GM19455 (cell line): ENCODE measurements around the gene IDNK.

Source experiments
- ATAC-seq: cut with Tn5 transposase; IDR thresholded peaks from one replicate; pipeline ENCODE4 v1.9.1; 2021; ENCODE audit not compliant: unreplicated experiment

Gene IDNK

DNA sequence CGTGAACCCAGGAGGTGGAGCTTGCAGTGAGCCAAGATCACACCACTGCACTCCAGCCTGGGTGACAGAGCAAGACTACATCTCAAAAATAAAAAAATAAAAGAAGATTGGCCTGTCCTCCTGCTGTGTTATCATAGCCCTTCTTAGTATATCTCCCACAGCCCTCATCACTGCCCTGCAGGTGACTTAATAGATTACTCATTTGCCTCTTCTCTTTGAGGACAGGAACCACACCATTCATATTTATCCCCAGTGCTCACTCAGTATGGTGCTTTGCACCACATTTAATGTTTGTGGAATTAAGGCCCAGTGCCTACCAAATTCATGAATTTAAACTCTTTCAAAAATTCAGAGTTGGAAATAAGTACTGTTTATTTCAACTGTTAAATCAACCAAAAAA lies 10.3 kb downstream of the IDNK start:
- no peak for ATAC-seq

DNA sequence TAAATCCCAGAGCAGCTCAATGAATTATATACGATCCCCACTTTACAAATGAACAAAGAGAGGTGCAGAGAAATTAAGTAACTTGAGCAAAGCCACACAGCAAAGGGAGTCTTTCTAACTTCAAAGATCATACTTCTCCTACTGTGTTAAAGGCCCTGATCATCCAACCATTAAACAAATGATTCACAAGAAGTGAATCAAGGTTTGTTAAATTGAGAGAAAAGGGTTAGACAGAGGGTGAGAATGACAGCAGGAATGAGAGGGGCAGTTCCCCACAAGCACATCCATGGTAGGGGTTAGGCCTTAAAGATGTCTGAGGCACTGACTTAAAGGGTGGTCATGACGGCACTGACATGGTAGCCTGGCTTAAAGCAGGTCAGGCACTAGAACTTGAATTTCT lies 10.7 kb downstream of the IDNK start:
- no peak for ATAC-seq

DNA sequence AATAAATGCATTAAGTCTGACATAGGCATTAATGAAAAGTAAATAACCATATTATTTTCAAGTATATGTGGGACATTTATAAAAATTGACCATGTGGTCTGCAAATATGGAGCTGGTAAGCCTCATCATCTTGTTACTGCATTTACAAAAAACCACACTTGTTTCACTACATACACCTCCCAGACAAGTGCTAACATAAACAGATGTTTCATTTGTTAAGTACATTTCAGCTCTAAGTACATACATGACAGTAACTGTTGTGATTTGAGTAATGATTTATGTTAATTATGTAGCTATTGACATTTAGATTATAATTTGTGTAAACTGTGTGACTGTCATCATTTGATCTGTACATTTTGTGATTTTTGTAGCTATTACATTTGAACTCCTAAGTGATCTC lies 13.9 kb downstream of the IDNK start:
- ATAC-seq = no peak

DNA sequence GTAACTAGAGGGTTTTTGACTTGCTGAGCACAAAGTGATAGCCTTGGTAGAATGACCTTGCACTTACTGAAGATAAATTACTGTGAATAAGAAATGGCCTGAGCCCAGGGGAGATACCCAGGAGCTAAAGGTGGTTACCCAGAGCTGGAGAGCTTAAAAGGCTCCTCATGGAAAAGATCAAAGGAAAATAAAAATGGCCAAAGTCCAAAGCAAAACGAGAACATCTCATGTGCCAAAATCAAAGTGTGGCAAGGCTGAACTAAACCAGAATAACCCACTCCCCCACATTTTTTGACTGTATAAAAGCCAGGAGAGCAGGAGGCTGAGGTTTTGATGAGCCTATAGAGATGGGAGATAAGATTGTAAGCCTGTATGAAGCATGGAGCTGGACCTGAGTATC lies 14.4 kb downstream of the IDNK start:
- ATAC-seq = no peak

DNA sequence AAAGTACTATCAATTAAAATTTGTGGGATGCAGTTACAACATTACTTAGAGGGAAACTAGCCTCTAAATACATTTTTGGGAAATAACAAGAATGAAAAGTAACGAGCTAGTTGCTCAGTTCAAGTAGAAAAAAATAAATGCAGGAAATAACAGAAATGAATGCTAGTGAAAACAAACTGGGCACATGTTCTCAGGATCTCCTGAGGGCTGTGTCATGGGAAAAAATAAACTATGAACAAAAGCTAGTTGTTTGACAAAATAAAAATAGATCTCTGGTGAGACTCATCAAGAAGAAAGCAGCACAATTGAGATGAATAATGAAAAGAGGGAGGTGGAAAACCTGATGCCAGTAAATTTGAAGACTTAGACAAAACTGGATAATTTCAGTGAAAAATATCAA lies 16.3 kb downstream of the IDNK start:
- ATAC-seq = no peak

DNA sequence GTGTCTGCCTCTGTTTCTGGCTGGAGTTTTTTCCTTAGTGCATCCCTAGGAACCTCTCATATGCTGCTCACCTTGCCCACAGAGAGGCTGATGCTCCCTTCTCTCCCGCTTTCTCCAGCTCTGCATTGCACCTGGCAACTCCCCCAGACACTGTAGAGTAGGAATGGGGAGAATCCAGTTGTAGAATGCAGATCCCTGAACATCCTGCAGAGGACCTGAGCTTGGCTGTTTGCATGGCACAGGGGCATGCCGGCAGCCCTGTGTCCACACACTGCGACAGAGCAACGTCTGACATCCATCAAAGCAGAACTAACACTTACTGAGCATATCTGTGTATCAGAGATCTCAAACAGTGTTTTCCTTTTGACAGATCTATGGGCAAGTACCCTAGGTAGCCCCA lies 19.9 kb downstream of the IDNK start:
- no peak for ATAC-seq

DNA sequence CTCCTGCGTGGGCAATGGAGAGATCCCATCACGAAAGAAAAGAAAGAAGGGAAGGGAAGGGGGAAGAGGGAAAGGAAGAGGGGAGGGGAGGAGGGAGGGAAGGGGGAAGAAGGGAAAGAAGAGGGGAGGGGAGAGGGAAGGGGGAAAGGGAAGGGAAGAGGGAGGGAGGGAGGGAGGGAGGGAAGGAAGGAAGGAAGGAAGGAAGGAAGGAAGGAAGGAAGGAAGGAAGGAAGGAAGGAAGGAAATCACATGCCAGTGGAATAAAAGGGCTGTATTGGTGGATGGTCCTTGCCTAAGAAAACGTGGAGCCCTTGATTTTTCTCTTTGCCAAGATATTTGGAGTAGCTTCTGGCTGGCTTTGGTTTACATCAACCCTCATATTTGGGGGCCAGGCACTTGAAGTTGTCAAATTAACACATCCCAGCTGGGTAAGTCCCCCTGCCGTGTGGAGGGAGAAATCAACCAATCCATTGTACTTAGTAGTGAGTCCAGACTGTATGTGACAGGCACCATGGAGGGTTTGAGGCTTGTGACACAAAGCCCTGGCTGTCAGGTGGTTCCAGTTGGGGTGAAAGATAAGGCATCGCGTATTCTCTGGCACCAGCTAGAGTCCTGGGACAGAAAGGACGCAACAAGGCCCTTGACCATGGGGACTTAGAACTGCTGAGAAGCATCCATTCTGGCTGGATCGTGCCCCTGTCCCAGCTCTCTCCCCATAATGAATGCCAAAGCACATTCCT lies 23.7 kb downstream of the IDNK start:
- ATAC-seq = no peak

DNA sequence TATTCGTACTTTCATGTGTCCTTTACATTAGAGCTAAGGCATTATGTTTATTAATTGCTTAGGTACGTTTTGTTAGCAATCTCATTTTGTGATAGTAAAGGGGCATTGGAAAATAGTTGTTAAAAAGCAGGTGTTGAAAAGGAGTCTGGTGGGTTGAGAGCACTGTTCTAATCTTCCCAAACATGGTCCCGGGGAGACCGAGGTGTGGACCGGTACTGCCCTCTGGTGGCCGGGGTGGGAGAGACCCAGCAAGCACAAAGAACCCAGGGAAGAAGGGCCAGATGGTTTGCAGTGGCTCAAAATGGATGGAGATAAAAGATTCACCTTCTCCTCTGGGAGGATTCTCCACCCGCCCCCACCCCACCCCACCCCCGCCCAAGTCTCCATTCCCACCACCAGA lies 26.1 kb downstream of the IDNK start:
- ATAC-seq = no peak

DNA sequence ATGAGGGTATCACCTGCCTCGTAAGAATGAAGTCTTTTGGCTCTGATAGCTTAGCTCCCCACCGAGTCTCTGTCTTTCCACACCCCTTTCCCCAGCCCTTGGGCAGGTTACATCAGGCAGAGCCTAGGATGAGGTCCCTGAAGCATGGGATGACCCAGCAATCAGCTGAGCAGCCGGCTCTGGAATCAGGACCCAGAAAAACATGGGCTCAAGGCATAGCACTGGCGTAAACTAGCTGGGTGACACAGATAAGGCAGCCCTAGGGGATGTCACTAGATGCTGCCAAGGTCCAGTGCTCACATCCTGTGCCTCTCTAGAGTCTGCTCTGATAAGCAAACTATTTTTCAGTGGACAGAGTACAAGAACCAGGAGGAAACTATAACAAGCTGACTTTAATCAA lies 26.6 kb downstream of the IDNK start:
- no peak for ATAC-seq

DNA sequence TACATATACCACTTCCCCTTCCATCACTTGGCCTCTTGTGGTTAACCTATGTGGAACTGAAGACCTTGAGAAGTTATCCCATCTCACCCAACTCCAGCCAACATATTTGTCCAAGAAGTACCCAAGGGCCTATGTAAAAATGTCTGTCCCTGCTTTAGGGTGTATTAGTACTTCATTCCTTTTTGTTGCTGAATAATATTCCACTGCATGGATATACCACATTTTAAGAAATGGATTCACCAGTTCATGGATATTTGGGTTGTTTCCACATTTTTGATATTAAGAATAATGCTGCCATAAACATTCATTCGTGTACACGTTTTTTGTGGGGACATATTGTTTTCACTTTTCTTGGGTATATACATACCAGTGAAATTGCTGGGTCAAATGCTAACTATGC lies 28.6 kb downstream of the IDNK start:
- ATAC-seq = no peak

DNA sequence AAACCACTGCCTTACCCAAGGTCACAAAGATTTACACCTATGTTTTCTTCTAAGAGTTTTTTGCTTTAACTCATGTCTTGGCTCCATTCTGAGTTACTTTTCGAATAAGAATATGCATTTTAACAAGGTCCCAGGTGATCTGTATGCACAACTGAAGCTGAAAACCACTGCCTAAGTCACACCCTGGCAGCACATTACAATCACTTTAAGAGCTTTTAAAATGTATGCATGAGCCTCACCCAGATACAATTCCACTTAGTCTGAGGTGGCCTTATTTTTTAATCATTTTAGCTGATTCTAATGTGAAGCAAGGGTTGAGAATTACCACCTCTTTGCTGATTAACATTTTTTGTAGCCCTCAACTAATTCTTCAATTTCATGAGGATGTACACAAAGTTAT lies 29.5 kb downstream of the IDNK start:
- no peak for ATAC-seq

DNA sequence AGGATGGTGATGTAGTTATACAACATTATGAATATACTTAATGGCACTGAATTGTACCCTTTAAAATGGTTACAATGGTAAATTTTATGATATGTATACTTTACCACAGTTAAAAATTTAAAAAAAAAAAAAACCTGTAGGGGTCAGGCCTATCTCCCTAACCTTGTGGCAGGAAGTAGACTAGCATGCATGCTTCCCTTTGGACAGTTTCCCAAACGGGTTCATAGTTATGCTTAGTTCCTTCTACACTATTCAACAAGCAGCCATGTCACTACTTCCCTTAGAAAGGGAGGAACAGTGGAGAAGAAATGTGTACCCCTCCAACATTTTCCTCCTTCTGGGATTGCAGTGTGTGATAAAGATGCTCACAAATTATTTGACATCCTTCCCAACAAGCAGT lies 32.5 kb downstream of the IDNK start:
- ATAC-seq = no peak

DNA sequence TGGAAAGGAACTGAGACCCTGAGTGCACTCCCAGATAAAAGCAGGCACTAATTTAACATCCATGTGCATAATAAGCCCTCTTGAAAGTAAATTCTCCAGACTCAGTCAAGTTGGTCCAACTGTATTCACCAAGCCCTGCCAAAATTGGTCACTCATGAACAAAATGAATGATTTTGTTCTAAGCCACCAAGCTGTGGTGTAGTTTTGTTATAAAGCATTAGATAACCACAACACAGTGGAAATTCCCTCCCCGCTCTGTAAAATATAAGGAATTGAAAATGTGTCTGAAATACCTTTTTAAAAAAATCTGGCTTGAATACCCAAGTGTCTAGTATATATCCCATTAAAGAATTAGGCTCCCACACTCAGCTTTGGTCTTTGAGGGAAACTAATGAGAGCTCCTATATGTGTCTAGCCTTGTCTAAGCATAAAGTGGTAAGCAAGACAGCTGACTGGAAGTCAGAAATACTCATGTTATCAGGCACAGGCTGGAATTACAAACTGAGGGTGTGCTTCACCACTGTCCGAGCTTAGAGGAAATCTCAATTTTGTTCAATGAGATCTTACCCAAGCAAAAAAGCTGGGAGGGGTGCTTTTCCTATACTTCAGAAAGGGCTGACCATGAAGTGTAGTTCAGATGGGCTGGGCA lies 33.2 kb downstream of the IDNK start:
- ATAC-seq = no peak

DNA sequence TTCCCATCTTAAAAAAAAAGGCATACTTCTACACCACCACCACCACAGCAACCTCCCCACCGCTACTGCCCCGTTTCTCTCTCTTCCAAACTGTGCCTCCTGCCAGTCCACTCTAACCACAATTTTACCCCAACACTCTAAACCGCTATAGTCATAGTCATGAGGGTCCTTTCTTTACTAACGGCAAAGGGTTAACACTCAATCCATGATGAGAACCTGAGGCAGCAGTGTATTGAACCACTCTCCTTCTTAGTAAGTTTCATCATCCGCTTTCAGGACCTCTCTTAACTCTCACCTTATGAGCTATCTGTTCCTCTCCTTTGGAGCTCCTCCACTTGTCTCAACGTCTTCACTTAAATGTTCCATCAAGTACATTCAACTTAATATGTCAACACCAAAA lies 34.0 kb downstream of the IDNK start:
- ATAC-seq = peak; percentile 59

DNA sequence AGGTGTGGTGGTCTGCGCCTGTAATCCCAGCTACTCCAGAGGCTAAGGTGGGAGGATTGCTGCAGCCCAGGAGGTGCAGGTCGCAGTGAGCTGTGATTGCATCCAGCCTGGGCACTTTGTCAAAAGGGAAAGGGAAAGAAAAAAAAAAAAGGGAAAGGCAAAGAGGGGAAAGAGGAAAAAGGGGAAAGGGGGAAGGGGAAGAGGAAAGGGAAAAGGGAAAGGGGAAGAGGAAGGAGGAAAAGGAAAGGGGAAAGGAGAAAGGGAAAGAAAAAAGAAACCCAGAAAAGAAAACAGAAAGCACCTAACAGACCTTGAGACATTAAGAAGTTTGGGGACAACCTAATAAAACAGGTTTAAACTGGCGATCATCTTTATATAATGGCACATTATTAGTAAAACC lies 40.0 kb downstream of the IDNK start:
- ATAC-seq = no peak

DNA sequence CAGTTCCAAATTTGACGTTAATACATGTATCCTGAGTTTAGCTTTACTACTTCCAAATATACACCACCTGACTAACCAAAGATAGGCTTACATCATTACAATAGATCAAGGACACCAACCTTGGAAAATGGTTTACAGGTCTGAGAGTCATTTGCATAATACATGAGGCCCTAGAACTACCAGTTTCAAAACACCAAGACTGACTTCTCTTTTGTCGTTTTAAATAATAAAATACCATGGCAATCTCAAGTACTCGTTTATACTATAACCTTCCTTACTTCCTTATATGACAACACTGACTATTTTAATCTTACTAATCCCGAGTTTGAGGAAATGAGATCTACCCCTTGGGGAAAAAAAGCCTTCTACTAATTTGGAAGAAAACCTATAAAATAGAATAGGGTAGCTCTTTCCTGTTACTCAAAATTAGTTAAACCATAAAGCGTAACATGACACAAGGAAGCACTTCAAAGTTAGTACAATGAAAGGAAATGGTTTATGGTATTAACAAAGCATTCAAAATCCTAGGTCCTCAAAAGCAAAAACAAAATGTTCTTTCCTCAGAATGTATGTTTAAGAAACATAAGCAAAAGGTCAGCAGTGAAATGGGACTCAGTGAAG lies 42.7 kb downstream of the IDNK start:
- peak; percentile 80 for ATAC-seq

DNA sequence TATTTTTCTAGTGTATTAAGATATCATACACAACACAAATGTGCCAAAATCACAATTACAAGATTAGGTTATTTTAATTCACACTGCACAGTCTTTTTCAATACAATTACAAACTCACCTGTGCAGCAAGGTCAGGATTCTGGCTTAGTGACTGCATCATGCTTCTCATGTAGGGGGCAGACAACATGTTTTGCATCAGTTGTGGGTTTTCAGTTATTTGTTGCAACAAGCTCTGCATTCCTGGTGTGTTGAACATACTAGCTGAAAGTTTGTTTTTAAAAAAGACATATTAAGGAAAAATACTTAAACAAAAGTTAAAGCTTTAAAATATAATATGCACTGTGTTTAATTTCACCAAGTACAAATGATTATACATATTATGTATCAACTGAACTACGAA lies 46.1 kb downstream of the IDNK start:
- no peak for ATAC-seq

DNA sequence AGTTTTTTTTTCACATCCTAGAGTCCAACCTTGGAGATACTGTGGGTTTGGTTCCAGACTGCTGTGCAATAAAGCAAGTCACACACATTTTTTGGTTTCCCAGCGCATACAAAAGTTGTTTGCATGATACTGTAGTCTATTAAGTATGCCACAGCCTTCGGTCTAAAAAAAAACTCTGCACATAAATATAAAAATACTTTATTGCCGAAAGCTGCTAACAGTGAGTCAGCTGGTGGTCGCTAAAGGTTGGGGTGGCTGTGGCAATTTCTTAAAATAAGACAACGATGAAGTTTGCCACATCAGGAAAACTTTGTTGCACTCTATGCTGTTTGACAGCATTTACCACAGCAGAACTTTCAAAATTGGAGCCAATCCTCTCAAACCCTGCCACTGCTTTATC lies 47.4 kb downstream of the IDNK start:
- ATAC-seq = no peak

DNA sequence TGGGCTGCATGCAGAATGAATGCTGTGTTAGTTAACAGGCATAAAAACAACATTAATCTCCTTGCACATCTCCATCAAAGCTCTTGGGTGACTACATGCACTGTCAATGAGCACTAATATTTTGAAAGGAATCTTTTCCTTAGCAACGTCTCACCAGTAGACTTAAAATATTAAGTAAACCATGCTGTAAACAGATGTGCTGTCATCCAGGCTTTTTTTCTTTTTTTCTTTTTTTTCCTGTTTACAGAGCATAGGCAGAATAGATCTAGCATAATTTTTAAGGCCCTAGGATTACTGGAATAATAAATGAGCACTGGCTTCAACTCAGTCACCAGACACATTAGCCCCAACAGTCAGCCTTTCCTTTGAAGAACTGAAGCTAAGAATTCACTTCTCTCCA lies 48.5 kb downstream of the IDNK start:
- ATAC-seq = no peak

DNA sequence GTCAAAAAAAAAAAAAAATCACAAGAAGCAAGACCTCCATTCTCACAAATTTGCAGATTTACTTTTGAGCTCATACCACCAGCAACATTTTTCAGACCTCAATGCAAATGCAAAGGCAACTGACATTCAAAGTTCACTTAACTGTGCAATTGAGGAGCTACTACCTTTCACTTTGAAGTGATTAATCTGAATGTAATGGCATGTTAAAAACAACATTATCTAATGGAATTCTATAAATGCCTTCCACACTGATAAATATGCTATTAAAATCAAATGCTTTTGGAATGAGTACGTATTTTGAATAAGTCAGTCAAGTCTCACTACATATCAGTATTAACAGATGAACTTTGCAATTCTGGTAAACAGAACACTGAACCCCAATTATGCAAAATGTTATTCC lies 52.5 kb downstream of the IDNK start:
- ATAC-seq = no peak

DNA sequence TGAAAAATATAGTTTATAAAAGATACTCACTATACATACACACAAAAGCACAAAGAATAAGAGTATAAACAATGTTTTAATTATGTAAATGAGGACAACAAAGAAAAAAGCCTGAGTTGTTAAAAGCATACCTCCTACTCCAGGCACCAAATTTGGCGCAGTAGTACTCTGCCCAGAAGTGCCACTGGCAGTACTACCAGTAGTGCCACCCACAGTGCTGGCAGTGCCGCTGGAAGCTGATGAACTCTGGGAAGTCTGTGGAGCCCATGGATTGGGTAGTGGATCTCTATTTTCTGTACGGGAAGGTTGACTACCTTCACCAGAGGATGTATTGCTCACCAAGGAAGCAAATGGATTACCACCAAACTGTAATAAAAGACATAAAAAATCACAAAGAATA lies 54.7 kb downstream of the IDNK start:
- no peak for ATAC-seq

DNA sequence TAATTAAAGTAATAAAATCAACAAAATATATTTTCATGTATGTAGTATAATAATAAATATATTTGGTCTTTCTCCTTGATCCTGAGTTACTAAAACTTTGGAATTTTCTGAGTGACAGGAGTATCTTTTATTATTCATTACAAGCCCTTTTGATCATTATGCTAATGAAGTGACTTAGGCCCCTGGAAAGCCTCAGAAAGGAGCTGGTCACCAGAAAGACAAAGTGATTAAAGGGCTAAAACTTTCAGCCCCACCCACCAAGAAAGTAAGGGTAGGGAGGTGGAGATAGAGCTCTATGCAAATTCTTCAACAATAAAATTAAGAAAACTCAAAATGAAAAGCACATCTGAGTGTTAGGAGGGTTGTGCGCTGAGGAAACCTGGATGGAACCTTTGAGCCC lies 57.3 kb downstream of the IDNK start:
- no peak for ATAC-seq

DNA sequence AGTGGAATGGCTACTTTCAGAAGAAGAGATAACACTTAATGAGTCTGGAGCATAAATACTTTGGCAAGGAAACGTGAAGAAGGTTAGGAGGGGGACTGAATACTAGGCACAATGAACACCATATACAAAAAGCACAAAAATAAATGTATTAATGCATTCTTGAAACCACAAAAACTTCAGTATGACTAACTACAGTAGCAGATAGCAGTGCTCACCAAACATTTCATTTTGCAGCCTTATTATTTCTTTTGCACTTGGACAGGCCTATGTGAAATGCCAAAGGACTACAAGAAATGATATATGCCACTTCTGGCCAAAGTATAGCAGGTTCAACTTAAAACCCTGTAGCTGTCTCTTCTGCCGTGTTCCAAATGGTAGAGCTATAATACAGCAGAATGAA lies 58.5 kb downstream of the IDNK start:
- no peak for ATAC-seq
